Left ventricle myocardium inferior (tissue), 1 donor: Measurements from ENCODE around the gene WFDC10A. TPM values are rescaled to one million over a fixed set of nuclear protein-coding genes. Genes with fewer than 3 reads are reported as not detected.
"Not testable (repeated sequence)": the region's sequence is repeated elsewhere in the genome, so short reads cannot be mapped to it uniquely, and the experiment has no call there.

Experiments used
- DNase-seq: peaks from one replicate; pipeline ENCODE4 v3.0.0-alpha.2; 2020
- H3K27ac ChIP-seq: fragments of 200-600 bp; replicated peaks from 2 replicates; pipeline ENCODE4 v1.8.0; 2021
- H3K27me3 ChIP-seq: fragments of 200-600 bp; 2 replicates; pipeline ENCODE4 v1.8.0; 2021; ENCODE audit warnings: low read depth
- H3K36me3 ChIP-seq: fragments of 200-600 bp; 2 replicates; pipeline ENCODE4 v1.8.0; 2021
- H3K4me1 ChIP-seq: fragments of 200-600 bp; 2 replicates; pipeline ENCODE4 v1.8.0; 2021
- H3K4me3 ChIP-seq: fragments of 200-600 bp; 2 replicates; pipeline ENCODE4 v1.8.0; 2021; ENCODE audit warnings: mild to moderate bottlenecking, moderate library complexity
- H3K9me3 ChIP-seq: fragments of 200-600 bp; replicated peaks from 2 replicates; pipeline ENCODE4 v1.8.0; 2021
- CTCF ChIP-seq: fragments of 200-600 bp; IDR thresholded peaks from 2 replicates; pipeline ENCODE4 v1.8.0; 2021; ENCODE audit warnings: antibody characterized with exemption, mild to moderate bottlenecking, borderline replicate concordance
- intact Hi-C: fragments of 100-400 bp; cut with micrococcal nuclease; formaldehyde crosslinking; loops from one replicate; pipeline ENCODE4 v1.11.0; 2022
- total RNA-seq: library from RNA; stranded (reverse); fragmentation: NEBNext Ultra II Directional; extraction: Animal tissue kit (Norgen Biotek cat#: 25700); gene quantifications from one replicate; pipeline ENCODE4 v1.2.1, GENCODE V29; 2021
- donor health status: DM: no; HTN: yes; CAD: no; lungs with severe emphysema.

The WFDC10A gene
- total RNA-seq, 1 donor from 2014 or later: not detected

DNA sequence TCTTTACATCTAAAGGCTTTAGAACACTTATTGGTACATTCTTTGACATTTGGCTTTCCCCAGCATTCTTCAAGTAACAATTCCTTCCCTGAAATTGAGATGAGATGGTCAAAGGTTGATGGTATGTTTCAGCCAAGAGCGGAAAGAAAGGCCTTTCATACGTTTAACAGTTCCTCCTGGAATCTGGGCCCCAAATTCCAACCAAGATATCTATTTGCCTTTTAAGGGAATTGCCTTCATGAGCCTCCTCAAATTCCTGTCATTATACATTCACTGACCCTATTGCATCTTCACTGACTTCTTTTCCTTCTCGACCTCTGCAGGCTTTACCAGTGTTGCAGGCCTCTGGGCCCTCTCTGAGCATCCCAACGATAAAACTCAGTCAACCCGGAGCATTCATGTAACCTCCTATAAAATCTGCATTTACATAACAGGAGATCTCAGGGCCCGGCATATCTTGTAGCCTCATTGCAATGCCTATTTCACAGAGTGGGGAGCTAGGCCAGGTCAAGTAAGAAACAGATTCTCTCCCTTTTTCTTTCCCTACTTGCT is 19.8 kb downstream of the WFDC10A start:
- H3K4me1 ChIP-seq: no peaks in the 10 kb centered on the region
- intact Hi-C loops: no loop called here
- H3K27me3 ChIP-seq: peaks cover 15% of the 10 kb centered on the region
- H3K9me3 ChIP-seq: no peaks in the 10 kb centered on the region
- DNase-seq: no peak
- no peaks in the 10 kb centered on the region for H3K36me3 ChIP-seq
- H3K4me3 ChIP-seq: no peak overlapping the region
- no peak for TF ChIP-seq CTCF
- no peak overlapping the region for H3K27ac ChIP-seq

GRCh38 chr20:45651726-45652125 is 22.2 kb downstream of the WFDC10A start:
- H3K9me3 ChIP-seq, H3K36me3 ChIP-seq, H3K27ac ChIP-seq, H3K4me3 ChIP-seq, intact Hi-C loops, H3K4me1 ChIP-seq, DNase-seq: not testable (repeated sequence)
- H3K27me3 ChIP-seq: peaks cover 15% of the 10 kb centered on the region

DNA sequence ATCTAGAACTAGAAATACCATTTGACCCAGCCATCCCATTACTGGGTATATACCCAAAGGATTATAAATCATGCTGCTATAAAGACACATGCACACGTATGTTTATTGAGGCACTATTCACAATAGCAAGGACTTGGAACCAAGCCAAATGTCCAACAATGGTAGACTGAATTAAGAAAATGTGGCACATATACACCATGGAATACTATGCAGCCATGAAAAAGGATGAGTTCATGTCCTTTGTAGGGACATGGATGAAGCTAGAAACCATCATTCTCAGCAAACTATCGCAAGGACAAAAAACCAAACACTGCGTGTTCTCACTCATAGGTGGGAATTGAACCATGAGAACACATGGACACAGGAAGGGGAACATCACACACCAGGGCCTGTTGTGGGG is 27.5 kb downstream of the WFDC10A start:
- DNase-seq, intact Hi-C loops, H3K4me3 ChIP-seq, H3K27me3 ChIP-seq, H3K4me1 ChIP-seq, H3K27ac ChIP-seq, H3K36me3 ChIP-seq: not testable (repeated sequence)
- peaks cover 17% of the 10 kb centered on the region for H3K9me3 ChIP-seq

GRCh38 chr20:45670139-45670538 is 40.6 kb downstream of the WFDC10A start, which contains the start of gene WFDC11:
Gene WFDC11, minus strand, starts transcription at chr20:45670239. Its CDS starts 19,639 bp downstream, at chr20:45650600.
- no peak for TF ChIP-seq CTCF
- H3K36me3 ChIP-seq: no peaks in the 10 kb centered on the region

GRCh38 chr20:45672765-45673164 is 43.2 kb downstream of the WFDC10A start:
- TF ChIP-seq CTCF: no peak
- H3K36me3 ChIP-seq: no peaks in the 10 kb centered on the region
- intact Hi-C loops: no loop called here

More at GRCh38 chr20:45670139-45670538, 40.6 kb downstream of the WFDC10A start, which contains the start of gene WFDC11:
- Histone ChIP-seq H3K27me3 (peaks cover 26% of the 10 kb centered on the region), H3K27ac (no peak within 1 kb of the TSS), H3K4me1 (no peaks in the 10 kb centered on the region), H3K9me3 (peaks cover 16% of the 10 kb centered on the region), H3K4me3 (no peak within 1 kb of the TSS)
- intact Hi-C loops: no loop called here
- DNase-seq: no peak

DNA sequence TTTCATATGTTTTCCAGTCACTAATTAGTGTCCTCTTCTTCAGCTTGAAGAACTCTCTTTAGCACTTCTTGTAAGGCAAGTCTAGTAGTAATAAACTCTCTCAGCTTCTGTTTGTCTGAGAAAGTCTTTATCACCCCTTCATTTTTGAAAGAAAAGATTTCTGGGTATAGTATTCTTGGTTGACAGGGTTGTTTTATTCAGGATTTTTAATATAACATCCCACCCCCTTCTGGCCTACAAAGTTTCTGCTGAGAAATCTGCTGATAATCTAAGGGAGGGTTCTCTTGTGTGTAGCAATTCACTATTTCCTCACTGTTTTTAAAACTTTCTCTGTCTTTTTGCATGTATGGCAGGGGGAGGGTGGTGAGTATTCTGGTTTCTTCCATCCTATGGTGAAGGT is 50.1 kb downstream of the WFDC10A start:
- TF ChIP-seq CTCF: no peak
- Histone ChIP-seq H3K27ac (no peak overlapping the region), H3K36me3 (no peaks in the 10 kb centered on the region), H3K4me3 (no peak overlapping the region), H3K9me3 (peaks cover 59% of the 10 kb centered on the region), H3K27me3 (peaks cover 29% of the 10 kb centered on the region), H3K4me1 (no peaks in the 10 kb centered on the region)
- DNase-seq: no peak
- intact Hi-C loops: no loop called here

More at GRCh38 chr20:45672765-45673164, 43.2 kb downstream of the WFDC10A start:
- Histone ChIP-seq H3K27ac (no peak overlapping the region), H3K4me3 (no peak overlapping the region), H3K27me3 (peaks cover 8% of the 10 kb centered on the region), H3K9me3 (peaks cover 38% of the 10 kb centered on the region), H3K4me1 (no peaks in the 10 kb centered on the region)
- DNase-seq: no peak

Other genes with a start within 250 kb of the WFDC10A start
- gene DBNDD2, start 221.4 kb upstream of the WFDC10A start, total RNA-seq: 362 TPM
- gene PIGT, start 213.6 kb upstream of the WFDC10A start, total RNA-seq: 126 TPM
- gene WFDC2, start 160.0 kb upstream of the WFDC10A start, total RNA-seq: not detected
- not detected for gene SPINT3, start 114.1 kb upstream of the WFDC10A start, total RNA-seq
- gene WFDC6, start 90.3 kb upstream of the WFDC10A start, total RNA-seq: not detected
- gene EPPIN, start 82.3 kb upstream of the WFDC10A start, total RNA-seq: not detected
- gene WFDC8, start 50.5 kb upstream of the WFDC10A start, total RNA-seq: not detected
- not detected for gene WFDC9, start 1.5 kb downstream of the WFDC10A start, total RNA-seq
- gene WFDC11, start 40.5 kb downstream of the WFDC10A start, total RNA-seq: not detected
- gene WFDC13, start 72.3 kb downstream of the WFDC10A start, total RNA-seq: not detected
- gene WFDC10B, start 75.3 kb downstream of the WFDC10A start, total RNA-seq: not detected
- gene SPINT4, start 92.6 kb downstream of the WFDC10A start, total RNA-seq: not detected
- gene WFDC3, start 162.1 kb downstream of the WFDC10A start, total RNA-seq: 0.55 TPM
- 22.2 TPM for gene DNTTIP1, start 162.2 kb downstream of the WFDC10A start, total RNA-seq
- gene UBE2C, start 182.9 kb downstream of the WFDC10A start, total RNA-seq: 0.91 TPM
- gene TNNC2, start 197.6 kb downstream of the WFDC10A start, total RNA-seq: 0.33 TPM
- 24.7 TPM for gene SNX21, start 204.1 kb downstream of the WFDC10A start, total RNA-seq
- 32.1 TPM for gene ACOT8, start 227.7 kb downstream of the WFDC10A start, total RNA-seq
- 2.0 TPM for gene ZSWIM3, start 227.9 kb downstream of the WFDC10A start, total RNA-seq